ENCODE results near the gene PHOX2B. TPM values are rescaled to one million over a fixed set of nuclear protein-coding genes. Genes with fewer than 3 reads are reported as not detected.

Gene PHOX2B
- total RNA-seq, 1 experiment from 2014 or later, result not detected

GRCh38 chr4:41757521-41758156 lies 9.1 kb upstream of the PHOX2B start:
- TF ChIP-seq, protein P1, sequence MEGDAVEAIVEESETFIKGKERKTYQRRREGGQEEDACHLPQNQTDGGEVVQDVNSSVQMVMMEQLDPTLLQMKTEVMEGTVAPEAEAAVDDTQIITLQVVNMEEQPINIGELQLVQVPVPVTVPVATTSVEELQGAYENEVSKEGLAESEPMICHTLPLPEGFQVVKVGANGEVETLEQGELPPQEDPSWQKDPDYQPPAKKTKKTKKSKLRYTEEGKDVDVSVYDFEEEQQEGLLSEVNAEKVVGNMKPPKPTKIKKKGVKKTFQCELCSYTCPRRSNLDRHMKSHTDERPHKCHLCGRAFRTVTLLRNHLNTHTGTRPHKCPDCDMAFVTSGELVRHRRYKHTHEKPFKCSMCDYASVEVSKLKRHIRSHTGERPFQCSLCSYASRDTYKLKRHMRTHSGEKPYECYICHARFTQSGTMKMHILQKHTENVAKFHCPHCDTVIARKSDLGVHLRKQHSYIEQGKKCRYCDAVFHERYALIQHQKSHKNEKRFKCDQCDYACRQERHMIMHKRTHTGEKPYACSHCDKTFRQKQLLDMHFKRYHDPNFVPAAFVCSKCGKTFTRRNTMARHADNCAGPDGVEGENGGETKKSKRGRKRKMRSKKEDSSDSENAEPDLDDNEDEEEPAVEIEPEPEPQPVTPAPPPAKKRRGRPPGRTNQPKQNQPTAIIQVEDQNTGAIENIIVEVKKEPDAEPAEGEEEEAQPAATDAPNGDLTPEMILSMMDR (IDR thresholded peaks at IDR 0.05; ENCODE audit: unreplicated experiment), result no peak
- Mint-ChIP-seq H3K4me3 (ENCODE audit: low read depth, unreplicated experiment) (no peak overlapping the region), H3K9me3 (ENCODE audit: low read depth, unreplicated experiment) (no peaks in the 10 kb centered on the region), H3K27ac (ENCODE audit: unreplicated experiment) (no peak overlapping the region), H3K36me3 (ENCODE audit: insufficient read depth, unreplicated experiment) (no peaks in the 10 kb centered on the region), H3K4me1 (ENCODE audit: low read depth, unreplicated experiment) (no peaks in the 10 kb centered on the region), H3K27me3 (ENCODE audit: unreplicated experiment) (peaks cover 75% of the 10 kb centered on the region)
- BruUV-seq (replicated peaks), result no TSS peak
- intact Hi-C loops (cut with micrococcal nuclease; ENCODE audit: unreplicated experiment), result no loop called here
- CTCF ChIA-PET, result no interaction called here
- DNase-seq, result peak; percentile 5

- H3K9me3 Mint-ChIP-seq (ENCODE audit: low read depth, unreplicated experiment), result no peaks in the 10 kb centered on the region
- H3K27ac Mint-ChIP-seq (ENCODE audit: unreplicated experiment), result no peak overlapping the region
- TF ChIP-seq, protein P1 (IDR thresholded peaks at IDR 0.05; ENCODE audit: unreplicated experiment), result no peak
- intact Hi-C loops (cut with micrococcal nuclease; ENCODE audit: unreplicated experiment), result no loop called here
- H3K27me3 Mint-ChIP-seq (ENCODE audit: unreplicated experiment), result peaks cover 87% of the 10 kb centered on the region
- no TSS peak for BruUV-seq (replicated peaks)
- DNase-seq, result no peak
- no peaks in the 10 kb centered on the region for H3K4me1 Mint-ChIP-seq (ENCODE audit: low read depth, unreplicated experiment)
- H3K36me3 Mint-ChIP-seq (ENCODE audit: insufficient read depth, unreplicated experiment), result no peaks in the 10 kb centered on the region
- no peak overlapping the region for H3K4me3 Mint-ChIP-seq (ENCODE audit: low read depth, unreplicated experiment)
- CTCF ChIA-PET, result no interaction called here
Observed at GRCh38 chr4:41753942-41754341, 5.4 kb upstream of the PHOX2B start.

DNA sequence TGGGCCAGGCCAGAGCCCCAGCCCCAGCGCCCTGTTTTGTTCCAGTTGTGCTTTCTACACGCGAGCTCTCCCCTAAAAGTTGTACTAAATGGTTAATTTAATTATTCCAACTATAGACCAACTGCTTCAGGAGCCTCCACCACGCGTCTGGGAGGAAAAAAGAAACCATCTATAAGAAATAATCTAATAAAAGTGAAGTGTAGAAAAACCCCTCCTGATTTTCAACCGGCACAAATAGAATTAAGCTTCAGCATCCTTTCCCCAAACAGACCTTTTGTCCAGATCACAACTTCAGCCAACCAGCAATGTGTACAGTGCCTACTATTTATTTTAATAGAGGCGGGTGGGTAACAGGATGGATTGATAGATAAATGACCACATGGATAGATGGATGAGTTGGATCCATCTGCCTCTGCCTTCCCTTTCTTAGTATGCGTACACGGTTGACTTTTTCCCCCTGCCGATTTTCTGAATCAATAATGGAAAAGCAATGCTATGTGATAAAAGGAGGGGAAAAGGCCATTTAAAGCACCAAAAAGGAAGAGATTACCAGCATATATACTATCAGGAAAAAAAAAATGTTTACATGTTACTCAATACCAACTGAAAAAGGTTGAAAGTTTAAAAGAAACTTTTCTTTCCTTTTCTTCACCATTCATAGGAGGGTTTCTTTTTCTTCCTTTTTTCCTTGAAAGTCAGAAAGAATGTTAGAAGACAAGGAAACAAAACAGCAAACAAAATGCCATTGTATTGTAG lies 3.7 kb upstream of the PHOX2B start:
- CTCF ChIA-PET, result no interaction called here
- H3K9me3 Mint-ChIP-seq (ENCODE audit: low read depth, unreplicated experiment), result no peaks in the 10 kb centered on the region
- no TSS peak for BruUV-seq (replicated peaks)
- H3K36me3 Mint-ChIP-seq (ENCODE audit: insufficient read depth, unreplicated experiment), result no peaks in the 10 kb centered on the region
- TF ChIP-seq, protein P1 (IDR thresholded peaks at IDR 0.05; ENCODE audit: unreplicated experiment), result no peak
- H3K4me1 Mint-ChIP-seq (ENCODE audit: low read depth, unreplicated experiment), result no peaks in the 10 kb centered on the region
- intact Hi-C loops (cut with micrococcal nuclease; ENCODE audit: unreplicated experiment), result no loop called here
- H3K4me3 Mint-ChIP-seq (ENCODE audit: low read depth, unreplicated experiment), result no peak overlapping the region
- peaks cover 95% of the 10 kb centered on the region for H3K27me3 Mint-ChIP-seq (ENCODE audit: unreplicated experiment)
- H3K27ac Mint-ChIP-seq (ENCODE audit: unreplicated experiment), result no peak overlapping the region
- DNase-seq, result no peak

DNA sequence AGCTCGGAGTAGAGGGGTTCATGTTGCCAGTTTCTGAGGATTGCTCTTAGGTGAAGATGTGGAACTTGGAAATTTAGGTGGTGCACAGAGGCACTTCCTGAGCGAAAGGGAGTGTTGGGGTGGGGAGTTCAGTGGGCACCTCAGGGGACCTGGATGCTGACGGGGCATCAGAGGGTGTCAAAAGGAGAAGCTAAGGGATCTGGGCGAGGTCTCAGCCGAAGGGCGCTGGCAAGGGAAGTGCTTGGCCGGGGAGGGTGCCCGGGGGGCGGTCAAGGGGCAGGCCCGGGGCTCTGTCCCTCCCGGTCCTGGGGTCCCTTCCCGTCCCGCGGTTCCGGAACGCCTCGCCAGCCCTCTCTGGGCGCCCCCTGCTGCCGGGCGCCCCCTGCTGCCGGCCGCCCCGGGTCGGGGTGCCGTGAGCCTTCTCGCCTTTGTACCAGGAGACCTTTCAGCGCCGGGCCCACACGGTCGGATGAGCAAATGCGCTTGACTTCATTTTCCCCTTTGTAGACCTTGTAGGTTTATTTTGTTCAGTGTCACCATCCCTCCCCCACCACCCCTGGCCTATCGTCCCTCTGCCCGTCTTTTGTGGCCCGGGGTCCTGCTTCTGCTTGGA lies 3.0 kb upstream of the PHOX2B start:
- Mint-ChIP-seq H3K36me3 (ENCODE audit: insufficient read depth, unreplicated experiment) (no peaks in the 10 kb centered on the region), H3K27me3 (ENCODE audit: unreplicated experiment) (peaks cover 94% of the 10 kb centered on the region), H3K4me1 (ENCODE audit: low read depth, unreplicated experiment) (no peaks in the 10 kb centered on the region), H3K27ac (ENCODE audit: unreplicated experiment) (no peak overlapping the region), H3K4me3 (ENCODE audit: low read depth, unreplicated experiment) (no peak overlapping the region), H3K9me3 (ENCODE audit: low read depth, unreplicated experiment) (no peaks in the 10 kb centered on the region)
- BruUV-seq (replicated peaks), result no TSS peak
- intact Hi-C loops (cut with micrococcal nuclease; ENCODE audit: unreplicated experiment), result no loop called here
- TF ChIP-seq, protein P1 (IDR thresholded peaks at IDR 0.05; ENCODE audit: unreplicated experiment), result no peak
- CTCF ChIA-PET, result no interaction called here
- DNase-seq, result no peak
